GM12878 (cell line): Measurements from ENCODE around the gene ABCC11.

Source experiments
- EP300 ChIP-seq, 2 experiments: fragments of 150-350 bp in 1 of 2; IDR thresholded peaks; 2 replicates each; pipeline ENCODE4 v1.6.1; 2011 to 2012; ENCODE audit warnings: low read depth in 2 of 2, low read length in 2 of 2, borderline replicate concordance in 1 of 2, improper control_type of control experiment in 1 of 2, inconsistent platforms in 1 of 2; ENCODE audit not compliant: control insufficient read depth in 1 of 2
- JUND ChIP-seq: IDR thresholded peaks from 2 replicates; pipeline ENCODE4 v1.6.1; 2012; ENCODE audit warnings: low read depth, mild to moderate bottlenecking, low read length, improper control_type of control experiment, moderate library complexity
- POLR2A ChIP-seq: IDR thresholded peaks from 2 replicates; pipeline ENCODE4 v1.6.1; 2011; ENCODE audit warnings: low read depth, mild to moderate bottlenecking, low read length
- TBL1XR1 ChIP-seq: IDR thresholded peaks from 2 replicates; pipeline ENCODE4 v1.6.1; 2012; ENCODE audit warnings: low read depth, low read length, improper control_type of control experiment
- TF ChIP-seq, protein P1 (sequence below), 3 experiments: IDR thresholded peaks in 2 of 3; conservative IDR thresholded peaks in 1 of 3; 2 replicates each; pipeline ENCODE4 v1.5.1; 2011; ENCODE audit warnings: low read depth in 3 of 3, low read length in 3 of 3, mild to moderate bottlenecking in 3 of 3, control low read depth in 2 of 3, moderate library complexity in 2 of 3, inconsistent platforms in 1 of 3, mixed read lengths in 1 of 3; ENCODE audit not compliant: control insufficient read depth in 2 of 3, insufficient read depth in 1 of 3; ENCODE audit errors: extremely low read depth in 1 of 3
- TF ChIP-seq, protein P2 (sequence below): fragments of 450-650 bp; IDR thresholded peaks from 2 replicates; pipeline ENCODE4 v1.6.1; 2018; ENCODE audit warnings: mild to moderate bottlenecking, low read depth, moderate library complexity; ENCODE audit not compliant: partially characterized antibody
- TF ChIP-seq, protein P3 (sequence below): IDR thresholded peaks from 2 replicates; pipeline ENCODE4 v1.6.1; 2011; ENCODE audit warnings: low read depth, low read length, improper control_type of control experiment, borderline replicate concordance

DNA sequence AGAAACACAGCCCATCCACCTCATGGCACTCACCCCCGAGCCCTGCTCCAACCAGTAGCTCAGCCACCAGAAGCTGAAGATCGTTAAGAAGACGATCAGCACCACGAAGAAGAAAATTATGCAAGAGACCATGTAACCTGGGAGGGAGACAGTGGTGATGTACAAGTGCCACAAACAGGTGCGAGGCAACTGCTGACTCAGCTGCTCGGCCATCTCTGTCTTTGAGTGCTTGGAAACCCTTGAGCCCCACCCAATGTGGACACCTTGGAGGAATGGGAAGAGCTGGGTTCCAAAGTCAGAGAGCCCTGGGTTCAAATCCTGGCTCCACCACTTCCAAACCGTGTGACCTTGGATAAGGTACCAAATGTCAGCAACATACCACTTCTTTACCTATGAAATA lies 53.5 kb downstream of the ABCC11 start:
- TF ChIP-seq, protein P1, sequence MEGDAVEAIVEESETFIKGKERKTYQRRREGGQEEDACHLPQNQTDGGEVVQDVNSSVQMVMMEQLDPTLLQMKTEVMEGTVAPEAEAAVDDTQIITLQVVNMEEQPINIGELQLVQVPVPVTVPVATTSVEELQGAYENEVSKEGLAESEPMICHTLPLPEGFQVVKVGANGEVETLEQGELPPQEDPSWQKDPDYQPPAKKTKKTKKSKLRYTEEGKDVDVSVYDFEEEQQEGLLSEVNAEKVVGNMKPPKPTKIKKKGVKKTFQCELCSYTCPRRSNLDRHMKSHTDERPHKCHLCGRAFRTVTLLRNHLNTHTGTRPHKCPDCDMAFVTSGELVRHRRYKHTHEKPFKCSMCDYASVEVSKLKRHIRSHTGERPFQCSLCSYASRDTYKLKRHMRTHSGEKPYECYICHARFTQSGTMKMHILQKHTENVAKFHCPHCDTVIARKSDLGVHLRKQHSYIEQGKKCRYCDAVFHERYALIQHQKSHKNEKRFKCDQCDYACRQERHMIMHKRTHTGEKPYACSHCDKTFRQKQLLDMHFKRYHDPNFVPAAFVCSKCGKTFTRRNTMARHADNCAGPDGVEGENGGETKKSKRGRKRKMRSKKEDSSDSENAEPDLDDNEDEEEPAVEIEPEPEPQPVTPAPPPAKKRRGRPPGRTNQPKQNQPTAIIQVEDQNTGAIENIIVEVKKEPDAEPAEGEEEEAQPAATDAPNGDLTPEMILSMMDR (IDR thresholded peaks at IDR 0.05 in 2 of 3, conservative IDR thresholded peaks at IDR 0.05 in 1 of 3; ENCODE audit: control insufficient read depth in 2 of 3, extremely low read depth in 1 of 3, insufficient read depth in 1 of 3, low read depth in 3 of 3, low read length in 3 of 3) = no peak
- TF ChIP-seq EP300 (IDR thresholded peaks at IDR 0.05; ENCODE audit: borderline replicate concordance in 1 of 2, control insufficient read depth in 1 of 2, low read depth in 2 of 2, low read length in 2 of 2) = no peak
- TF ChIP-seq JUND = no peak
- no peak for TF ChIP-seq TBL1XR1
- TF ChIP-seq, protein P2, sequence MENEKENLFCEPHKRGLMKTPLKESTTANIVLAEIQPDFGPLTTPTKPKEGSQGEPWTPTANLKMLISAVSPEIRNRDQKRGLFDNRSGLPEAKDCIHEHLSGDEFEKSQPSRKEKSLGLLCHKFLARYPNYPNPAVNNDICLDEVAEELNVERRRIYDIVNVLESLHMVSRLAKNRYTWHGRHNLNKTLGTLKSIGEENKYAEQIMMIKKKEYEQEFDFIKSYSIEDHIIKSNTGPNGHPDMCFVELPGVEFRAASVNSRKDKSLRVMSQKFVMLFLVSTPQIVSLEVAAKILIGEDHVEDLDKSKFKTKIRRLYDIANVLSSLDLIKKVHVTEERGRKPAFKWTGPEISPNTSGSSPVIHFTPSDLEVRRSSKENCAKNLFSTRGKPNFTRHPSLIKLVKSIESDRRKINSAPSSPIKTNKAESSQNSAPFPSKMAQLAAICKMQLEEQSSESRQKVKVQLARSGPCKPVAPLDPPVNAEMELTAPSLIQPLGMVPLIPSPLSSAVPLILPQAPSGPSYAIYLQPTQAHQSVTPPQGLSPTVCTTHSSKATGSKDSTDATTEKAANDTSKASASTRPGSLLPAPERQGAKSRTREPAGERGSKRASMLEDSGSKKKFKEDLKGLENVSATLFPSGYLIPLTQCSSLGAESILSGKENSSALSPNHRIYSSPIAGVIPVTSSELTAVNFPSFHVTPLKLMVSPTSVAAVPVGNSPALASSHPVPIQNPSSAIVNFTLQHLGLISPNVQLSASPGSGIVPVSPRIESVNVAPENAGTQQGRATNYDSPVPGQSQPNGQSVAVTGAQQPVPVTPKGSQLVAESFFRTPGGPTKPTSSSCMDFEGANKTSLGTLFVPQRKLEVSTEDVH = no peak
- TF ChIP-seq, protein P3, sequence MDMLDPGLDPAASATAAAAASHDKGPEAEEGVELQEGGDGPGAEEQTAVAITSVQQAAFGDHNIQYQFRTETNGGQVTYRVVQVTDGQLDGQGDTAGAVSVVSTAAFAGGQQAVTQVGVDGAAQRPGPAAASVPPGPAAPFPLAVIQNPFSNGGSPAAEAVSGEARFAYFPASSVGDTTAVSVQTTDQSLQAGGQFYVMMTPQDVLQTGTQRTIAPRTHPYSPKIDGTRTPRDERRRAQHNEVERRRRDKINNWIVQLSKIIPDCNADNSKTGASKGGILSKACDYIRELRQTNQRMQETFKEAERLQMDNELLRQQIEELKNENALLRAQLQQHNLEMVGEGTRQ = no peak
- TF ChIP-seq POLR2A = no peak
